GM21526 (cell line): Measurements from ENCODE around the gene MAP3K15.

ENCODE experiments used
- ATAC-seq: cut with Tn5 transposase; IDR thresholded peaks from one replicate; pipeline ENCODE4 v1.9.1; 2021; ENCODE audit warnings: moderate library complexity; ENCODE audit not compliant: unreplicated experiment, low FRiP score

MAP3K15 gene

GRCh38 chrX:19410259-19410658 is 105.0 kb downstream of the MAP3K15 start:
- no peak for ATAC-seq

GRCh38 chrX:19403696-19404095 is 111.6 kb downstream of the MAP3K15 start:
- no peak for ATAC-seq

GRCh38 chrX:19392703-19393102 is 122.6 kb downstream of the MAP3K15 start:
- no peak for ATAC-seq

- no peak for ATAC-seq
These were observed 123.2 kb downstream of the MAP3K15 start for GRCh38 chrX:19392078-19392477.

- no peak for ATAC-seq
These were observed 126.0 kb downstream of the MAP3K15 start for GRCh38 chrX:19389227-19389845.

GRCh38 chrX:19388741-19389140 is 126.6 kb downstream of the MAP3K15 start:
- no peak for ATAC-seq

- no peak for ATAC-seq
These were observed 127.1 kb downstream of the MAP3K15 start for GRCh38 chrX:19388064-19388679.

- no peak for ATAC-seq
These were observed 128.6 kb downstream of the MAP3K15 start for GRCh38 chrX:19386679-19387078.

- no peak for ATAC-seq
These were observed 132.7 kb downstream of the MAP3K15 start for GRCh38 chrX:19382555-19383145.

GRCh38 chrX:19381326-19381725 is 134.0 kb downstream of the MAP3K15 start:
- ATAC-seq: no peak

GRCh38 chrX:19377799-19378198 is 137.5 kb downstream of the MAP3K15 start:
- ATAC-seq: no peak

- ATAC-seq: no peak
These were observed 139.8 kb downstream of the MAP3K15 start for GRCh38 chrX:19375546-19375945.

- ATAC-seq: no peak
These were observed 141.9 kb downstream of the MAP3K15 start for GRCh38 chrX:19373351-19373891.

GRCh38 chrX:19372547-19373331 is 142.6 kb downstream of the MAP3K15 start:
- ATAC-seq: no peak

GRCh38 chrX:19372170-19372546 is 143.2 kb downstream of the MAP3K15 start:
- ATAC-seq: no peak

- no peak for ATAC-seq
These were observed 145.2 kb downstream of the MAP3K15 start for GRCh38 chrX:19370061-19370460.

GRCh38 chrX:19368576-19368975 is 146.7 kb downstream of the MAP3K15 start:
- ATAC-seq: no peak

GRCh38 chrX:19361701-19362100 is 153.6 kb downstream of the MAP3K15 start:
- no peak for ATAC-seq

GRCh38 chrX:19360903-19361302 is 154.4 kb downstream of the MAP3K15 start:
- no peak for ATAC-seq

- ATAC-seq: no peak
These were observed 156.8 kb downstream of the MAP3K15 start for GRCh38 chrX:19358521-19358920.

GRCh38 chrX:19354625-19355024 is 160.7 kb downstream of the MAP3K15 start:
- ATAC-seq: no peak
